NT2/D1 (cell line): ENCODE measurements around the gene GPC6.

Experiments
- SUZ12 ChIP-seq: IDR thresholded peaks from 2 replicates; pipeline ENCODE4 v1.6.1; 2011; ENCODE audit not compliant: insufficient read length, insufficient read depth; ENCODE audit errors: extremely low read depth
- YY1 ChIP-seq: IDR thresholded peaks from 2 replicates; pipeline ENCODE4 v1.6.1; 2011; ENCODE audit not compliant: insufficient read length, insufficient read depth
- ZNF274 ChIP-seq: IDR thresholded peaks from 2 replicates; pipeline ENCODE4 v1.6.1; 2011; ENCODE audit warnings: mild to moderate bottlenecking, low read depth, low read length

- no peak for TF ChIP-seq YY1
- TF ChIP-seq SUZ12, result no peak
- TF ChIP-seq ZNF274, result no peak
Measured at GRCh38 chr13:93751117-93751516, 524.5 kb downstream of the GPC6 start.
